Measurements from ENCODE around the gene TP73. TPM values are rescaled to one million over a fixed set of nuclear protein-coding genes. Genes with fewer than 3 reads are reported as not detected.

TP73 gene
- total RNA-seq, 1 donor from 2014 or later: not detected

DNA sequence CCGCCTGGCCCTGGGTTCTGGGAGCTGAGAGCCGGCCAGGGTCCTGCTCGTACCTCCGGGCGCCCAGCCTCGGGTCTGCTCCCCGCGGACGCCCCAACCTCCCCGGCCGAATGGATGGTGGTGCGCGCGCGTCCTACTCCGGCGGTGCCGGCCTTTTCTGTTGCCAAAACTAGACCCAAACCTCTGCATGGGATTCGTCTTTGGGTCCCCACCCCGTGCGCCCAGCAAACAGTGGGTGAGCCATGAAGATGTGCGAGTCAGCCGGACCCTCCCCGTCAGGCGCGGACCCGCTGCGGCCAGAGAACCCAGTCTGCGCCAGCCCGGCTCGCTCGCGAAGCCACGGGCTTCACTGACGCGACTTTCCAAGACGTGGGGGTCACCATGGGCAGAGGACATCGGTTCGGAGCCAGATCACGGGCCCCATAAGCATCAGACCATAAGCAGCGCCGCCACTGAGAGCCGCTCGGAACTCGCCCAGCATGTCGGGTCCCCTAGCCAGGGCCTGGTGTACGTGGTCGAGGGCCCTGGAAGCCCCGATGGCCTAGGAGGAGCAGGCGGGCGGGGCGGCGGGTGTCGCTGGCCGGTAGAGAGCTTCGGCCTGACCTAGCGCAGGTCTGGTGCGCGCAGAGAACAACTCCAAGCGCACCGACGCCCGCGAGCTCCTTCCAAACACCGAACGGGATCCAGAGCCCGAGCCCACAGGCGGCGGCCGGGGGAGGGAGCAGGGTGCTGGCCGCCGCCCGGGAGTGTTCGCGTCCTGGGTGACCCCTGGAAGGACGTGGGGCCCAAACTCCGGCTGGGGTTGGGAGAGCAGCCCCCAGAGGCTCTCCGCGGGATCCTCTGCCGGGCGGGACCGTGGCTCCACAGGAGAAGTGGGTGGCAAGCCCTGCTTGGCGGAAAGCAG is 1.0 kb upstream of the TP73 start:
- no peak for DNase-seq (ENCODE audit: low spot score)

DNA sequence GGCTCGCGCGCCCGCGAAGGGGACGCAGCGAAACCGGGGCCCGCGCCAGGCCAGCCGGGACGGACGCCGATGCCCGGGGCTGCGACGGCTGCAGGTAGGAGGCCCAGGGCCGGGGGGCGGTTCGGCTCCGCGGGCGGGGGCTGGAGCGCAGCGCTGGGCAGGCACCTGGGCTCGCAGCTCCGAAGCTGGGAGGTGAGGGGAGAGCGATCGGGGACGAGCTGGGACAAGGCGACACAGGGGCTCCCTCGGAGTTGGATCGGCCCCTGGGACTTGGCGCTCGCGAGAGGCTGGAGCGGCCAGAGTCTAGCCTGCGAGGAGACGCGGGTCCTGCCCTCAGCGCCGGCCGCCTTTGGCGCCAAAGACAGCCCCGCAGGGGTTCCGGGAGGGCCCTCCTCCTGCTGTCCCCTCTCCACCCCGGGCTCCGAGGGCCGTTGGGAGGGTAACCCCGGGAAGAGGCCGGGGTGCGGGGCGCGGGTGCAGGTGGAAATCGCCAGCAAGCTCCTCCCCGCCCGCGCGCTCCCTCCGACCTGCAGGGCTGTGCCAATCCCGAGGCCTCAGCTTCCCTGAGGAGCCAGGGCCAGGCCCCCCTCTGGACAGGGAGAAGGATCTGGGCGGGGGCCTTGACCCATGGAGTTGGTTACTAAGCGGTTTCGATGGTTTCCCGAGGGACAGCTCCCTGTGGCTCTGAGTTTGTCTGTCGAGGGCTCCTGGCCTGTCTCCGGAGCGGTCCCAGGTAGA is 401 bp downstream of the TP73 start:
- no peak for DNase-seq (ENCODE audit: low spot score)

DNA sequence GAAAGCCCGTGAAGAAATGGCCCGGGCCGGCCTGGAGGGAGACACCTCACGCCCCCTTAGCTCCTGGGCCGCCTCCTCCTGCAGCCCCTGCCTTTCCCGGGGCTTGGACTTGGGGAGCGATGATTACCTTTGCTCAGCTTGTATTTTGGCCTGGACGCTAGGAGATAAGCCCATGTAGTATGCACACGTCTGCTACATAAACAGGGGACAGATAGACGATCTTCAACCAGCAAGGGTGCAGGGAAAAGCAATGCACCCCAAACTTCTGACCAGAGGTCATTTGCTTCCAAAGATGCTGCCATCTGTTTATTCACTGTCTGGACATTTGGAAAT is 936 bp downstream of the TP73 start:
- DNase-seq (ENCODE audit: low spot score): no peak

DNA sequence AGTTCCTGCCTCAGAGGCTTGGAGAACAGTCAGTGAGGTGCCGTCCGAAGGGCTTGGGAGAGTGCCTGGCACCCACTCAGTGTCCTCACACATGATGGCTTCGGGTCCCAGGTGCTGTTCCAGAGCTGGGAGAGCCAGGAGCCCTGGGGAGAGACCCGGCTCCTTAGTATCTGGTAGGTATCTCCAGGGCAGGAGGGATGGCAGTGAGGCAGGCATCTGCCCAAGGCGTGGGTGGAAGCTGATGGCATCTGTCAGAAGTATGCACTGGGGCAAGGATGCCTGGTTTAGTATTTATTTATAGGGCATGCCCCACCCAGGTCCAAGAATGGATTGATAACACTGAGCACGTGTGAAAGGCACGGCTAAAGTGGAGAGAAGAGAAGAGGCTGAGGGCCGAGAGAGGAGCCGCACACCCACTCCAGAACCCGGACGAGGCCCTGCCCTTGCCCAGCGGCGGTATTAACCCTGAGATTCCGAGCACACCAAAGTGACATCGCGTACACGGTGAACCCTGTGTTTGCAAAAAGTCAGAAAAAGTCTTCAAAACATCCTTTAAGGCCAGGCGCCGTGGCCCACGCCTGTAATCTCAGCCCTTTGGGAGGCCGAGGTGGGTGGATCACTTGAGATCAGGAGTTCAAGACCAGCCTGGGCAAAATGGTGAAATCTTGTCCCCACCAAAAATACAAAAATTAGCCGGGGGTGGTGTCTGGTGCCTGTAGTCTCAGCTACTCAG is 2.4 kb downstream of the TP73 start:
- no peak for DNase-seq (ENCODE audit: low spot score)

DNA sequence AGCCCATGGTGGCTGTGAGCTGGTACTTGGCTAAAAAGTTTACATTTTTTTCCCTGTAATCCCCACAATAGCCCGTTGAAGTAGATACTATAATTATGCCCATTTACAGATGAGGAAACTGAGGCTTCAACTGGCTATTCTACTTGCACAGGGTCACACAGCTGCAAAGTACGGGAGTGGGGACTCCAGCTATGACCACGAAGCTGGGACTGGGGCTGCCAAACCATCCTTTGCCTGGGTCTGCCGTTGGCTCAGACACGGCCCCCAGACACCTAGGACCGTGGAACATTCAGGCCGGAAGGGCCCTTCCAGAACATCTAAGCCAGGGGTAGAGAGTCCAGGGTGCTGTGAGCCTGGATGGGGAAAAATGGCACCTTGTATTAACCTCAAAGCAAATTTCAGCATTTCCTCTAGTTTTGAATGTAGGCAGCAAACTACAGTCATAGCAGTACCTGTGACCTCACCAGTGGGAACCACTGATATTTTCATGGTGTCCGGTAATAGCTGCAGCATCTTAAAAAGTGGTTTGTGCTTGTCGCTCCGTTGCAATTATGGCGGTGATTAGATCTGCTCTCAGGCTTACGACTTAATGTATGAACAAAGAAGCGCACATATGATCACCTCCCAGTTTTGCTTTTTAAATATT is 4.3 kb downstream of the TP73 start:
- no peak for DNase-seq (ENCODE audit: low spot score)

DNA sequence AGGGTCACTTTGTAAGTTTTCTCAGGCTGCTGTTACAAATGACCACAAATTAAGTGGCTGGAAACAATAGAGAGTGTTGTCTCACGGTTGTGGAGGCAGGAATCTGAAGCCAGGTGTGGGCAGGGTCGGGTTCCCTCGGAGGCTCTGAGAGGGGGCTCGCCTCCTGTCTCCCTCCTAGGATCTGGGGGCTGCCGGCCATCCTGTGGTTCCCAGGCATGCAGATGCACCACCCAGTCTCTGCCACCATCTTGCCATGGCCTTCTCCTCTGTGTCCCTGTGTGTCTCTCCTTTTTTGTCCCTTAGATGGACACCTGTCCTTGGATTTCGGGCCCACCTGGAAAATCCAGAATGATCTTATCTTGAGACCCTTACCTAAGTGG is 4.8 kb downstream of the TP73 start:
- no peak for DNase-seq (ENCODE audit: low spot score)

DNA sequence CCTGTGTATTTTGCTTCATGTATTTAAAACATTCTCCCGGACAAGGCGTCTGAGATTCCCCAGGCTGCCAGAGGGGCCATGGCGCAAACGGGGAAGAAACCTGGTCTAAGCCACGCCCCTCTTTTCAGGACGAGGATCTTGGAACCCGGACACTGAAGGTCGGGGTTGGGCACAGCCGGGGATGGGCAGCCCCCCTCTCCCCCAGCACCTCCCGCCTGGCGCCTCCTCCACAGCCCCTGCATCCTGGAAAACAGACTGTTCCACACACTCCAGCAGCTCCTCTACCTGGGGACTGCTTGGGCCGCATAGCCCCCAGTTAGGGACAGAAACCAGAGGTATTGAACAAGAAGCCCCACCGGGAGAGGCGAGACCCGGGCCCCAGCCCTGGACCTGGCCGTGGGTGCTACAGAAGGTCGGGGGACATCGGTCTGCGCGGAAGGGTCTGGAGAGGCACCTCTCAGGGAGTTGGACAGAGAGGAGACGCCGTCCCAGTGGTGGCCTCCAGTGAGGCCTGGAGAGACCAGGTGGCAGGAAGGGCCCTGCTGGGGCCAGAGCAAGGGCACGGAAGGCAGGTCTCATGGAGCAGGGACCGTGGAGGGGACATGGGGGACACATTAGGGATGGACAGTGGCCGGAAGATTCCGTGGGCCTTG is 5.4 kb downstream of the TP73 start:
- no peak for DNase-seq (ENCODE audit: low spot score)

DNA sequence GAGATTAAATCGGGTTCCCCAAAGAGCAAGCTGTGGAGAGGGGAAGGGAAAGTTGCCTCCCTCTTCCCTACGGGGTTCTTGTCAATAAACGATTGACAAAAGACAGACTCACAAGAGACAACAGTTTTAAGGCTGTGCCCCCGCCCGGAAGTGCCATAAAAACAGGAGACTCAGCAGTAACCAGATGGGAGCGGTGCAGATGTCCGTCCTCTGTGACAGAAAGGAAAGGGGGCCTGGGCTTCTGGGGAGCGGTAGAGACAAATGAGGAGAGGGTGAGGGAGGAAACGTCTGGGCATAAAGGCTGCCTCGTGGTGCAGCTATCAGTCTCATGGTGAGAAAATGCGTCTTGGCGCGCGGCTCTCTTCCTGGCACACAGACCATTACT is 5.9 kb downstream of the TP73 start:
- DNase-seq (ENCODE audit: low spot score): no peak

DNA sequence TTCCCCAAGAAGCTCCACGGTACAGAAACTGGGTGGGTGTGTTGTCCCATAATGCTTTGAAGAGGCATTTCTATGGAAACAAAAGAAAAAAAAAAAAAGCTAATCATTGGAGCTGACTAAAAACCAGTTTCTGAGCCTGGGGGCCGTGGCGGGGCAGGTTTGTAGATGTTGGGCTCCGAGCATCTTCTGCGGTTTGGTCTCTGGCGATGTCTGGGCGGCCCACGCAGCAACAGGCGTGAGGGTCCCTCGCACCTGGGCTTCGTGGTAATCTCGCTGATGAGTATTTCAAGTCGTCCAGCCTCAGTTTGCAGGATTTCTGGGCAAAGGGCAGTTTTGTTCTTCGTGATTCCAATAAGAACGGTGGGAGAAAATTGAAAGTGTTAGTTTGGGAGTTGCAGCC is 6.8 kb downstream of the TP73 start:
- DNase-seq (ENCODE audit: low spot score): no peak

DNA sequence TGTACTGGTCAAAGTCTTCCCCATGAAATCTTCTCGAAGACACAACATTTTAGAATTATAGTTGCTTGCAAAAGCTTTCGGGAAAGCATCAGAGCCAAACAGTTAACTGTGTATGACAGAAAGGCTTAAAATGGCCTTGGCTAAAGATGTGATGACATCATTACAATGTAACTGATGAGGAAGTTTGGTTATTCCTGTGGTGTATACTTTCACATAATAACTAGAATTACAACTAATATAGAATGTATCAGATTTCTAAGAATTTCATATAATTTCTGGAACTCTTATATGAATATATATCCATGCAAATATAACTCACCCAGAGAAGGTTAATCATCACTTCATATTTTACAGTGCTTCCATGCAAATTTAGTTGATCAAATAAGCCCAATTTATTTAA is 8.4 kb downstream of the TP73 start:
- DNase-seq (ENCODE audit: low spot score): no peak

DNA sequence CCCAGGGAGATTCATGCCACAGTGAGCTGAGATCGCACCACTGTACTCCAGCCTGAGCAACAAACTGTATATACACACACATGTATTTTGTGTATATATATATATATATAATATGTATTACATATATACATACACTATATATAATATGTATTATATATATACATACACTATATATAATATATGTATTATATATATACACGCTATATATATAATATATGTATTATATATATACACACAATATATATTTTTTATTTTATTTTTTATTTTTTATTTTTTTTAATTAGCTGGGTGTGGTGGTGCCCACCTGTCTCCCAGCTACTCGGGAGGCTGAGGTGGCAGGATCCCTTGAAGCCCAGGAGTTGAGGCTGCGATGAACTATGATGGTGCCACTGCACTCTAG is 9.3 kb downstream of the TP73 start:
- no peak for DNase-seq (ENCODE audit: low spot score)

DNA sequence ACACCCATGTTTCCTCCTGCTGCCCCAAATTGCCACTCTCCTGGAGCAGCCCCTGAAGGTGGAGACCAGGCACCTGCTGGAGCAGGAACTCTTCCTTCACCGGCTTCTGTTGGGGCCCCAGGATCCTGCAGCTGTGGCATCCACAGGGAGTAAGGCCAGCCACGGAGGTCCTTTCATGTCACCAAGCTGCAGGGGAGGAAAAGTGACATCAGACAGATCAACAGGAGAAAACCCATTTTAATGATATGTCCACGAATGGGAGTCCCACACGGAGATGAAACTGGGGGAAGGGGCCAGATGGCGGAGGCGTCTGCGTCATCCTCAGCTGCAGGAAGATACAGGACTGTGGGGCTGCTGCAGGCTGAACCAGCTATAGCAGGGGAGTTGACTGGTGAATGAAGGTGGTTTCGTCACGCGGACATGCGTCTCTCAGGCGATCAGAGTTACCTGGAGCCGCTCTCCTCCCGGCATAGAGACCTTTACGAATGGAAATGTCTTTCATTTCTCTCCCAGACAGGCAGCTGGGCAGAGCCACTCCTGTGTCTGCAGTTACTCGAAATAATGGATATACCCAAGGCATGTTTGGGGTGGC is 9.9 kb downstream of the TP73 start:
- DNase-seq (ENCODE audit: low spot score): no peak

DNA sequence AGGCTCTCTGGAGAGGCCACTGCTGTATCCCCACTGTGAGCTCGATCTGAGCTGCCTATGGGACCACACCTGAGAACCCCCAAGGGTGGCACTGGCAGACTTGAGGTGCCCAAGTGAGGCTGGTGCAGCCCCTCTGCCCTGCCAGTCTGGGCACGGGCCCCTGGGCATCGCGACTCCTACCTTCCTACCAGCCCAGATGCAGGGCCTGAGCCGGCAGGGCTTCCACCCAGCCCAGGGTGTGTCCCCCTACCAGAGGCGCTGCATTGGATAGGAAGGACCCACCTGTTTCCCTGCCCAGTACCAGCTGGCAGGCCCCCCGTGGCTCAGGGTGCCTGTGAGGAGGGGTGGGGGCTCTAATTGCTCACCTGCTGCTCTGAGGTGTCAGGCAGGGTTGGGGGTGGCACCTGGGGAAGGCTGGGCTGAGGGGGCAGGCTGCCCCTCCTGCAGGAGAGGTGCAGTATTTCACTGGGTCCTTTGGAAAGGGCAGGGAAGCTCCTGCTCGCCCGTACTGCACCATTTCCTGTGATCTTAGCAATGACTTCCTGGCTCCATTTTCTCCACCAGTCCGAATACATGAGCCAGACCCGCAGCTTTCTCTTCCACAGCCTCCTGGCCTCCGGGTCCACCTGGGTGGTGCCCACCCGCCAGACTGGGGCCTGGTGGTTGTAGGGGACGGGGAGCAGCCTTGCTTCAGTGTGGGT is 11.8 kb downstream of the TP73 start:
- DNase-seq (ENCODE audit: low spot score): no peak

DNA sequence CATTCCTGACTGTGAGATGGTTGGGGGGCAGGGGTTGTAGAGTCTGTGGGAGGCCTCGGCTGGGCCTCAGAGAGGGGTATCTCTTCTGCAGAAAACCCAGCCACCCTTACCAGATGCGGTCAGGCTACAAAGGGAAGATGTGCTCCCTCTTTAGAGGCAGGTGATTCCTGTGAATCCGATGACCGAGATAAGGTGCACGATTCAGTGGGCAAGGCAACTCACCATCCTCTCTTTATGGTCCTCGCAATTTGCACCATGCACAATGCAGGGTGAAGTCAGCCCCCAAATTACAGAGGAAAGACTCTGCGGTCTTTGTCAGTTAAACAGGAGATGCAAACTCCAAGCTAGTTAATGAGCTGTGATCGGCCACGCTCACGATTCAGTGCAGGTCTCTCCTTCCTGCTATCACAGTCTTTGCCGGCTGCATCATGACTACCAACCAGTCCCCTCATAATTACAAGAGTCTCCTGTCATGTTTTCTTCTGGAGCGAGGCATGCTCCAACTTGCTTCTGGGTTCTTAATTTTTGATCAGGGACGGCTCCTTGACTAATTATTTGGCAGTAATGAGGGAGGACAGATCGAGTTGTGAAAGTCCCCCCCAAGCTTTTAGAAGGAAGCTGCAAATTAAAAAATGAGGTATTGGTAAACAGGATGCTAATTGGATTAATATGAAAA is 12.5 kb downstream of the TP73 start:
- DNase-seq (ENCODE audit: low spot score): no peak

DNA sequence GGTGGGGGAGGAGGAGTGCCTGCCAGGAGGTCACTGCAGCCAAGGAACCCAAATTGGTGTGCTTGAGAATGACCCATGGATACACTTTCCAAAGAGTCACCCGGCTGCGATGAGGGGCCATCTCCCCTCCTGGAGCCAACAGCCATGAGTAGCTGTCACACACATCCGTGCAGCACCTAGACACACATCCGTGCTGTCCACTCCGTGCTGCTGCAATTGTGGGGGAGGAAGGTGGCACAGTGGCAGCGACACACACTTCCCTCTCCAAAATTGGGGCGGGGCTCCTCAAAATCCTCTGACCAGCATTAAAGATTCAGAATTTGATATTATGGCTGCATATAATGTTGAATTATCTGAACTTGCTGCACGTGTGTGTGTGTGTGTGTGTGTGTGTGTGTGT is 15.8 kb downstream of the TP73 start:
- no peak for DNase-seq (ENCODE audit: low spot score)

DNA sequence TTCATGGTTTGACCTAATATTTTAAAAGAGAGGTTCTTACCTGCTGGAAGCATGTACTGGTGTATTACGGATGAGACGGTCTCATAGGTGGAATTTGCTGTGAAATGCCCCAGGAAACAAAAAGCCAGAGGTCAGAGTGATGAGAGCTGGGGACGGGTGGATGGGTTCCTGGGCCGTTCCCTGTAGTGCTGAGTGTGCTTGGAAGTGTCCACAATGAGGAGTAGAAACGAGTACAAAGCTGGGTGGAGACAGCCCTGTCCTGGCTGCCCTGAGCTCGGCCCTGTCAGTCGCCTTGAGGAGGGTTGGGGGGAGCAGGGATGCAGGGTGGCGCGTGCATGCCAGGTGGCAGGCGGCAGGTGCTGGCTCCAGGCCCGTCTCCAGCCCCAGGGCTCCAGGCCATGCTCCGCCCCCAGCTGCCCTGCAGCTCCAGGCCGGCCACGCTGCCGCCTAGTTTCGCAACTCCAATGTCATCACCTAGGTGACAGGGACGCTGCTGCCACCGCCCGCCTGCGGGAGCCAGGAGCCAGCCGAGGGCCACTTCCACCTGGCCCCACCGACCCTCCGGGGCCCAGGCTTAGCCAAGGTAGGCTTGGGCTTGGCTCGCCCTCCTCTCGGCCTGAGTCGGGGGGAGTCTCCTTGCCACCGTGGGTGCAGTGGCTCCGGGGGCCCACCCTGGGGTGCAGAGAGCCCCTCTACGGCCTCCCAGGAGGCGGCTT is 16.4 kb downstream of the TP73 start:
- peak; percentile 24 for DNase-seq (ENCODE audit: low spot score)

DNA sequence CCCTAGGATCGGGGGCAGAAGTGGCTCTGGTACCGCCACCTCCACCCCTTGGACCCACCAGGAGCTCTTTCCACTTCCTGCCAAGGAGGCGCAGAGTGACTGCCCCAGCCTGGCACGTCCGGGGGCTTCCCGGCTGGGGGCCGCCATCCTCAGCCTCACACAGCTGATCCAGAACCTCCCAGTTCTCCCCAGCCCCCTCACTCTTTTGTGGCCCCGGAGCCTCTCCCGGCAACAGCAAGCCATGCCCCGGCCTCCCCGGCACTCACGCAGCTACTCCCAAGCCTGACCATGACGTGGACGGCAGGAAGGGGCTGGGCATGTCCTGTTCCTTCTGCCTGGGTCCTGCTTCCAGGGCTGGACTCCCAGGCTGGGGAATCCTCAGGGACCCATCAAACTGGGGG is 17.1 kb downstream of the TP73 start:
- no peak for DNase-seq (ENCODE audit: low spot score)

DNA sequence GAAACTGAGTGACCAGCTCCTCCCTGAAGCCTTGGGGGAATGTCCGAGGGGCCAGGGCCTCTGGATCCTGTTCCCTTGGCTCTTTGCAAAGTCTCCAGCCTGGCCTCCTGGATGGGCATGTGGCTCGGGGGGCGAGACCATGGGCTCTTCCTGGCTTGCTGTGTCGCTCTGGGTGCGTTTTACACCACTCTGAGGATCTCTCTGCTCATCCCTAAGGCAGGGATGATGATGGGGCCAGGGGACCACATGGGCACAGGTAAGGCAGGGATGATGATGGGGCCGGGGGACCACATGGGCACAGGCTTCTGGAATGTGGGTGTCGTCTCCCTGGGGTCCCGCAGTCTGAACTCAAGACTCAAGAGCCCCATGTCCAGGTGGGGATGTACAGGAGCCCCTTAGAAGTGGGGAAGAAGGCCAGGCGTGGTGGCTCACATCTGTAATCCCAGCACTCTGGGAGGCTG is 17.7 kb downstream of the TP73 start:
- DNase-seq (ENCODE audit: low spot score): no peak

DNA sequence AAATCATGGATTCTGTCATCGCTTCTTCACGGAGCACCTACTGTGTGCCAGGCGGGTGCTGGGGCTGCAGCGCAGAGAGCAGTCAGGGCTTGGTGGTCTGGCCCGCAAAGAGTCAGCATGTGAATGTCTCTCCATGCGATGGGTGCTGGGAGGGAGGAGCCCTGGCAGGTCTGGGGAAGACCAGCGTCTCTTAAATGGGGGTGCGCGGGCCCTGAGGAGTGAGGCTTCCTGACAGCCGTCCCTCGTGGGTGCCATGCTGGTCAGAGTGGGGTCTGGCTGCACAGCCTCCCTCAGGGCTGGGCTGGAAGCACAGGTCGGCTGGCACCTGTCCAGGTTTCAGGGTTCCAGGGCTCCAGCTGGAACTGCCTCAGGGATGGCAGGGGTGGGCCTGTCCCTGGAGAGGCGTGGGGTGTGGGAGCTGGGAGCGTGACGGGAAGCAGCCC is 18.5 kb downstream of the TP73 start:
- DNase-seq (ENCODE audit: low spot score): no peak
